ENCODE measurements around the gene MARCHF5. TPM values are rescaled to one million over a fixed set of nuclear protein-coding genes. Genes with fewer than 3 reads are reported as not detected.
A peak's percentile ranks its signal among the peaks of the same experiment; 100 is the strongest.

The MARCHF5 gene
- total RNA-seq, 1 experiment from 2014 or later: 59.1 TPM

GRCh38 chr10:92264249-92264648 is 26.7 kb upstream of the MARCHF5 start:
- Histone ChIP-seq H3K4me1 (ENCODE audit: control insufficient read depth in 1 of 2, insufficient read depth in 2 of 2, low read length in 2 of 2) (peaks cover 11 to 29% of the 10 kb centered on the region in 2 experiments; a peak in 3 of 4 replicates), H3K79me2 (ENCODE audit: insufficient read depth, low read length) (no peaks in the 10 kb centered on the region), H3K4me3 (replicated peaks in 1 of 2; ENCODE audit: low read depth in 1 of 2, low read length in 2 of 2) (no peak overlapping the region), H2AFZ (ENCODE audit: low read depth, low read length, poor library complexity, severe bottlenecking) (no peak overlapping the region), H3K36me3 (ENCODE audit: control insufficient read depth in 1 of 2, insufficient read depth in 2 of 2, low read length in 2 of 2) (no peaks in the 10 kb centered on the region), H3K9me3 (ENCODE audit: control insufficient read depth in 1 of 2, insufficient read depth in 1 of 2, low read depth in 1 of 2, low read length in 2 of 2) (no peaks in the 10 kb centered on the region), H3K9ac (ENCODE audit: low read length) (no peak overlapping the region), H4K20me1 (ENCODE audit: insufficient read depth) (no peaks in the 10 kb centered on the region), H3K4me2 (ENCODE audit: low read length) (peak overlapping the region; percentile 49), H3K27me3 (ENCODE audit: insufficient read depth, low read length) (no peaks in the 10 kb centered on the region), H3K27ac (ENCODE audit: low read depth, low read length) (no peak overlapping the region), H3K9me2 (ENCODE audit: insufficient read depth) (no peaks in the 10 kb centered on the region)
- ATAC-seq: no peak
- intact Hi-C loops (cut with micrococcal nuclease): no loop called here
- DNase-seq (ENCODE audit: low read depth, low spot score): no peak
- RAD21 ChIA-PET (ENCODE audit: low non-redundant PET in 1 of 2, low total read pairs in 2 of 2, uncharacterized antibody in 2 of 2, unreplicated experiment in 2 of 2): no interaction called here
- CTCF ChIA-PET: no interaction called here
- no peak for TF ChIP-seq EZH2 (IDR thresholded peaks at IDR 0.05)
- no peak for TF ChIP-seq REST (IDR thresholded peaks at IDR 0.05; ENCODE audit: low read depth)
- TF ChIP-seq SP1 (IDR thresholded peaks at IDR 0.05; ENCODE audit: low read depth): no peak
- no peak for TF ChIP-seq SRF (IDR thresholded peaks at IDR 0.05; ENCODE audit: low read depth)
- TF ChIP-seq TCF7L2 (IDR thresholded peaks at IDR 0.05; ENCODE audit: borderline replicate concordance, extremely low read depth, insufficient read depth, insufficient read length): no peak
- no peak for TF ChIP-seq ZFX (IDR thresholded peaks at IDR 0.05)
- TF ChIP-seq EGR1 (IDR thresholded peaks at IDR 0.05; ENCODE audit: low read depth): no peak
- TF ChIP-seq CEBPB (IDR thresholded peaks at IDR 0.05; ENCODE audit: low read depth): no peak
- no peak for TF ChIP-seq POLR2AphosphoS5 (IDR thresholded peaks at IDR 0.05; ENCODE audit: low read depth, low read length)
- no peak for TF ChIP-seq JUND (IDR thresholded peaks at IDR 0.05)
- no peak for TF ChIP-seq ZNF274 (IDR thresholded peaks at IDR 0.05; ENCODE audit: low read depth, low read length)
- no peak for TF ChIP-seq ATF3 (IDR thresholded peaks at IDR 0.05)
- TF ChIP-seq FOSL1 (IDR thresholded peaks at IDR 0.05; ENCODE audit: low read depth): no peak
- TF ChIP-seq YY1 (IDR thresholded peaks at IDR 0.05; ENCODE audit: extremely low read depth, insufficient replicate concordance, low read depth, low read length): no peak
- TF ChIP-seq SIN3A (IDR thresholded peaks at IDR 0.05; ENCODE audit: low read depth): no peak
- TF ChIP-seq MAX (IDR thresholded peaks at IDR 0.05): no peak
- no peak for TF ChIP-seq EZH2phosphoT487 (IDR thresholded peaks at IDR 0.05; ENCODE audit: borderline replicate concordance)
- POLR2A ChIA-PET: interaction anchor here (0.6 kb wide), 1 partner anchor 12 kb away, joined by 3 read pairs; no protein-coding TSS in a partner anchor
- BruUV-seq (replicated peaks): no TSS peak
